HEK293 (cell line): ENCODE measurements around the gene NFIC.
"Not testable (repeated sequence)": the region's sequence is repeated elsewhere in the genome, so short reads cannot be mapped to it uniquely, and the experiment has no call there.

ENCODE experiments used
- CTCF ChIA-PET: fragments of 350-600 bp; formaldehyde crosslinking; extraction: SDS; loops from one replicate; lab custom pipeline; 2021; ENCODE audit warnings: antibody characterized with exemption; lab: Yijun Ruan, JAX
- POLR2A ChIA-PET: fragments of 300-600 bp; formaldehyde crosslinking; extraction: SDS; loops from one replicate; lab custom pipeline; 2020; ENCODE audit warnings: antibody characterized with exemption, inconsistent platforms; lab: Yijun Ruan, JAX
- H3K27ac ChIP-seq: fragments of 200-500 bp; sonication (Bioruptor generic); 2 replicates; pipeline ENCODE4 v1.5.1; 2014; ENCODE audit warnings: low read depth, low read length, control low read depth, inconsistent platforms; ENCODE audit errors: extremely low read depth
- H3K36me3 ChIP-seq, 2 experiments: fragments of 200-500 bp in 1 of 2; sonication (Bioruptor generic) in 1 of 2; 1 replicate in 1 of 2; 2 replicates in 1 of 2; pipeline ENCODE4 v1.5.1; 2014 to 2017; ENCODE audit warnings: inconsistent platforms in 2 of 2, low read length in 2 of 2; ENCODE audit not compliant: control insufficient read depth in 2 of 2, insufficient read depth in 1 of 2
- H3K4me1 ChIP-seq: fragments of 200-500 bp; sonication (Bioruptor generic); 2 replicates; pipeline ENCODE4 v1.5.1; 2014; ENCODE audit warnings: mild to moderate bottlenecking, low read length, inconsistent platforms; ENCODE audit not compliant: control insufficient read depth, insufficient read depth
- H3K4me3 ChIP-seq: 2 replicates; pipeline ENCODE4 v1.5.1; 2011; ENCODE audit warnings: low read depth, mild to moderate bottlenecking, control low read depth, low read length, moderate library complexity
- H3K9me3 ChIP-seq: fragments of 200-500 bp; sonication (Bioruptor generic); 2 replicates; pipeline ENCODE4 v1.5.1; 2014; ENCODE audit warnings: low read depth, low read length, inconsistent platforms; ENCODE audit not compliant: control insufficient read depth, insufficient read depth
- BCL11B ChIP-seq: fragments of 450-650 bp; formaldehyde crosslinking; IDR thresholded peaks from 2 replicates; pipeline ENCODE4 v1.5.1; 2016; ENCODE audit warnings: low read depth, missing biosample characterization, missing genetic modification characterization
- EGR2 ChIP-seq: fragments of 450-650 bp; formaldehyde crosslinking; IDR thresholded peaks from 2 replicates; pipeline ENCODE4 v1.5.1; 2016; ENCODE audit warnings: low read depth, missing biosample characterization, missing genetic modification characterization
- HIC1 ChIP-seq: fragments of 450-650 bp; formaldehyde crosslinking; IDR thresholded peaks from 2 replicates; pipeline ENCODE4 v1.5.1; 2016; ENCODE audit warnings: missing biosample characterization, missing genetic modification characterization
- ZBTB26 ChIP-seq: fragments of 450-650 bp; formaldehyde crosslinking; optimal IDR thresholded peaks from 2 replicates; pipeline ENCODE3; 2016; ENCODE audit warnings: missing biosample characterization, mild to moderate bottlenecking, missing genetic modification characterization
- ZNF10 ChIP-seq: fragments of 450-650 bp; formaldehyde crosslinking; IDR thresholded peaks from 2 replicates; pipeline ENCODE4 v1.5.1; 2017; ENCODE audit warnings: missing biosample characterization, missing genetic modification characterization
- ZNF114 ChIP-seq: fragments of 450-650 bp; formaldehyde crosslinking; IDR thresholded peaks from 2 replicates; pipeline ENCODE4 v1.5.0; 2017; ENCODE audit warnings: missing biosample characterization, missing genetic modification characterization
- ZNF473 ChIP-seq: fragments of 450-650 bp; formaldehyde crosslinking; IDR thresholded peaks from 2 replicates; pipeline ENCODE4 v1.5.1; 2017; ENCODE audit warnings: missing biosample characterization, missing genetic modification characterization
- ZNF529 ChIP-seq: fragments of 450-650 bp; formaldehyde crosslinking; IDR thresholded peaks from 2 replicates; pipeline ENCODE4 v1.5.1; 2017; ENCODE audit warnings: missing genetic modification characterization, missing biosample characterization; ENCODE audit not compliant: insufficient replicate concordance
- ZNF626 ChIP-seq: fragments of 450-650 bp; sonication (Bioruptor Pico); formaldehyde crosslinking; IDR thresholded peaks from 2 replicates; pipeline ENCODE4 v1.5.1; 2018; ENCODE audit warnings: missing biosample characterization, missing genetic modification characterization, inconsistent platforms

NFIC gene

GRCh38 chr19:3451451-3451866 is 85.1 kb downstream of the NFIC start:
- CTCF ChIA-PET, result interaction anchor here (0.6 to 1.2 kb wide), 4 partner anchors 20 to 789 kb away, joined by 3 read pairs; no protein-coding TSS in a partner anchor
- POLR2A ChIA-PET, result interaction anchor here (0.6 to 0.7 kb wide), 4 partner anchors 18 to 491 kb away, joined by 3 to 6 read pairs (median 4); no protein-coding TSS in a partner anchor
- peaks cover 0 to 44% of the 10 kb centered on the region in 2 experiments; a peak in 2 of 3 replicates for H3K36me3 ChIP-seq
- TF ChIP-seq ZNF10 (tag by site-specific recombination), result no peak
- peak; percentile 35; the same call in 1 of the 2 replicates for TF ChIP-seq BCL11B (tag by site-specific recombination)
- no peaks in the 10 kb centered on the region for H3K9me3 ChIP-seq
- H3K4me3 ChIP-seq, result no peak overlapping the region
- no peaks in the 10 kb centered on the region; the same call in 1 of the 2 replicates for H3K4me1 ChIP-seq
- H3K27ac ChIP-seq, result no peak overlapping the region

- CTCF ChIA-PET, result interaction anchor here (2.3 kb wide), 1 partner anchor 20 kb away, joined by 8 read pairs; no protein-coding TSS in a partner anchor
- POLR2A ChIA-PET, result interaction anchor here (0.6 to 0.7 kb wide), 3 partner anchors 19 to 490 kb away, joined by 3 to 6 read pairs (median 4); no protein-coding TSS in a partner anchor
- no peak overlapping the region for H3K4me3 ChIP-seq
- no peaks in the 10 kb centered on the region; the same call in 1 of the 2 replicates for H3K4me1 ChIP-seq
- no peak for TF ChIP-seq ZNF626
- peak; percentile 43; the same call in 1 of the 2 replicates for TF ChIP-seq EGR2 (tag by site-specific recombination)
- no peaks in the 10 kb centered on the region for H3K9me3 ChIP-seq
- H3K27ac ChIP-seq, result no peak overlapping the region
- H3K36me3 ChIP-seq, result peaks cover 0 to 44% of the 10 kb centered on the region in 2 experiments; a peak in 2 of 3 replicates
Measured at GRCh38 chr19:3452171-3452941, 86.0 kb downstream of the NFIC start.

- POLR2A ChIA-PET, H3K27ac ChIP-seq, H3K4me3 ChIP-seq, H3K9me3 ChIP-seq, H3K4me1 ChIP-seq: not testable (repeated sequence)
- peaks cover 0 to 44% of the 10 kb centered on the region in 2 experiments; a peak in 2 of 3 replicates for H3K36me3 ChIP-seq
- CTCF ChIA-PET, result interaction anchor here (2.3 kb wide), 1 partner anchor 20 kb away, joined by 8 read pairs; no protein-coding TSS in a partner anchor
Measured at GRCh38 chr19:3452942-3453214, 86.5 kb downstream of the NFIC start.

- H3K4me1 ChIP-seq, result peaks cover 5% of the 10 kb centered on the region
- no peaks in the 10 kb centered on the region for H3K9me3 ChIP-seq
- CTCF ChIA-PET, result interaction anchor here (2.3 kb wide), 1 partner anchor 19 kb away, joined by 8 read pairs; no protein-coding TSS in a partner anchor
- POLR2A ChIA-PET, result no interaction called here
- H3K27ac ChIP-seq, result no peak overlapping the region
- H3K4me3 ChIP-seq, result no peak overlapping the region
- peaks cover 0 to 39% of the 10 kb centered on the region in 2 experiments; a peak in 2 of 3 replicates for H3K36me3 ChIP-seq
- TF ChIP-seq EGR2 (tag by site-specific recombination) (no peak), ZBTB26 (tag by site-specific recombination) (no peak), ZNF529 (no peak), ZNF473 (tag by site-specific recombination) (no peak), BCL11B (tag by site-specific recombination) (0 out of 2 replicates have a peak, but pooled peaks have one; percentile 30), HIC1 (tag by site-specific recombination) (peak; percentile 23; the same call in 1 of the 2 replicates), ZNF114 (tag by site-specific recombination) (no peak)
Measured at GRCh38 chr19:3453840-3454239, 87.5 kb downstream of the NFIC start.
